SH-SY5Y (cell line): ENCODE measurements around the gene CWC15.

Experiments
- GATA2 ChIP-seq: IDR thresholded peaks from 2 replicates; pipeline ENCODE4 v1.6.1; 2011; ENCODE audit warnings: mild to moderate bottlenecking, low read depth, low read length
- GATA3 ChIP-seq: IDR thresholded peaks from 2 replicates; pipeline ENCODE4 v1.6.1; 2011; ENCODE audit warnings: low read depth, mild to moderate bottlenecking, low read length, moderate library complexity

CWC15 gene

GRCh38 chr11:94933223-94934130, 39.9 kb downstream of the CWC15 start:
- TF ChIP-seq GATA2 = no peak
- TF ChIP-seq GATA3 = no peak

- TF ChIP-seq GATA3 (no peak), GATA2 (no peak)
Observed at GRCh38 chr11:94932503-94932902, 40.9 kb downstream of the CWC15 start.

GRCh38 chr11:94928117-94928990, 45.0 kb downstream of the CWC15 start:
- TF ChIP-seq GATA2 = no peak
- TF ChIP-seq GATA3 = no peak

- TF ChIP-seq GATA3 = no peak
- TF ChIP-seq GATA2 = no peak
Observed at GRCh38 chr11:94926698-94927237, 46.6 kb downstream of the CWC15 start.

GRCh38 chr11:94926271-94926625, 47.1 kb downstream of the CWC15 start:
- TF ChIP-seq GATA3 (no peak), GATA2 (no peak)

- TF ChIP-seq GATA2 = no peak
- TF ChIP-seq GATA3 = no peak
Observed at GRCh38 chr11:94925422-94926270, 47.7 kb downstream of the CWC15 start.

GRCh38 chr11:94924612-94925011, 48.7 kb downstream of the CWC15 start:
- TF ChIP-seq GATA2 = no peak

GRCh38 chr11:94924171-94924572, 49.2 kb downstream of the CWC15 start:
- TF ChIP-seq GATA3 (no peak), GATA2 (no peak)

- no peak for TF ChIP-seq GATA2
- no peak for TF ChIP-seq GATA3
Observed at GRCh38 chr11:94923004-94923334, 50.4 kb downstream of the CWC15 start.

GRCh38 chr11:94922321-94923003, 50.9 kb downstream of the CWC15 start:
- TF ChIP-seq GATA2 (no peak), GATA3 (no peak)

- TF ChIP-seq GATA2 = no peak
Observed at GRCh38 chr11:94920311-94920710, 53.0 kb downstream of the CWC15 start.

- TF ChIP-seq GATA3 (no peak), GATA2 (no peak)
Observed at GRCh38 chr11:94912806-94913205, 60.5 kb downstream of the CWC15 start.
